Measurements from ENCODE around the gene CDCA4. TPM values are rescaled to one million over a fixed set of nuclear protein-coding genes. Genes with fewer than 3 reads are reported as not detected.

CDCA4 gene
- total and polyA plus RNA-seq, 2 donors (not counting 3 experiments of a cell fraction or from before 2014, with no cell fraction given), result 29.9 to 44.5 TPM

DNA sequence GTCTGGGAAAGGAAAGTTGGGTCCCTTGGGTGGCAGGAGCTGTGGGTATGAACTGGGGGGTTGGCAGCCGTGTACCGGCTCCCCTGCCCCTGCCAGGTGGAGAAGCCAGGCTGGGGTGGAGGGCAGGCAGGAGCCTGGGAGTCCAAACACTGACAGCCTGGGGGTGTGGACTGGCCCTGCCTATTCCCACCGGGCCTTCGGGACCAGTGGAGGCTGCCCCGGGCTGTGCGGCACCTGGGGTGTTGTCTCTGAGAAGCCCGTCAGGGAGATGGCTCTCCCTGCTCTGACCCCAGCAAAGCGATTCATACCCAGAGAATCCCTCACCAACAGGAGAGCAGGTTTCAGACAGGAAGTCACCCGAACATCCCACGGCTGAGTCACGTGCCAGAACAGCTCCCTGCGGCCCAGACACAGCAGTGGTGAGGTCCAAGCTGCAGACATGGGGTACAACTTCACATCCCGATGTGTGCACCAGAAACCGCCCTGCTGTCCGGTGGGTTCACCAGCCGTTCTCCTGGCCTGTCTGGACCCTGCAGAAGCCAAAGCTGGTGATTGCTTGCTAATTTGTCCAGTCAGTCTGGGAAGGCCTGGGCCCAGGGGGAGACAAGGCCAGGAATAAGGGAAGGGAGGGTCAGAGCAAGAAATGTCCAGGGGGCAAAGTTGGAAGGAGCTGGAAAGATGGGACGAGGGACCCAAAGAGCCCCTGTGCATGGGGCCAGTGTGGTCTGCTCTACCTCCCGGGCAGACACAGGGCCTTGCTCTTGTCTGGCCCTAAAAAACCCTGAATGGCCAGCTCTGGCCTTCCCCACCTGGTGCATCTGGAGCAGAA lies 46.5 kb upstream of the CDCA4 start:
- dilution Hi-C loops (cut with MboI; ENCODE audit: extremely low pct_ligation_motif_present, low sequenced_read_pairs), result no loop called here
- FAIRE-seq (no peak), DNase-seq (ENCODE audit: low read depth, low spot score) (no peak)
- intact Hi-C loops (cut with micrococcal nuclease), result no loop called here
- CTCF ChIA-PET, result interaction anchor here (0.7 to 2.0 kb wide), 3 partner anchors 19 to 23 kb away, joined by 3 to 5 read pairs (median 4); no protein-coding TSS in a partner anchor
- Histone ChIP-seq H3K9me3 (replicated peaks; ENCODE audit: control insufficient read depth, insufficient read depth, low read length) (no peaks in the 10 kb centered on the region), H3K79me2 (ENCODE audit: control insufficient read depth, insufficient read depth, low read length) (no peaks in the 10 kb centered on the region), H3K4me3 (replicated peaks in 1 of 3; ENCODE audit: insufficient read depth in 1 of 3, low read depth in 1 of 3, low read length in 3 of 3) (no peak overlapping the region), H4K20me1 (replicated peaks; ENCODE audit: control insufficient read depth, extremely low read depth, insufficient read depth, low read length) (no peaks in the 10 kb centered on the region), H3K27ac (ENCODE audit: insufficient read depth, low read depth, low read length) (no peak overlapping the region), H2AFZ (ENCODE audit: low read depth, low read length) (no peak overlapping the region), H3K4me2 (ENCODE audit: insufficient read depth, low read length) (no peak overlapping the region), H3K4me1 (ENCODE audit: control insufficient read depth, extremely low read depth, insufficient read depth, low read length) (no peaks in the 10 kb centered on the region), H3K9ac (replicated peaks; ENCODE audit: extremely low read depth, insufficient read depth, low read length) (no peak overlapping the region), H3K27me3 (ENCODE audit: control insufficient read depth in 2 of 2, insufficient read depth in 2 of 2, low read length in 2 of 2) (no peaks in the 10 kb centered on the region), H3K9me1 (replicated peaks; ENCODE audit: control insufficient read depth, extremely low read depth, insufficient read depth, low read length) (no peaks in the 10 kb centered on the region), H3K36me3 (ENCODE audit: control insufficient read depth in 2 of 2, extremely low read depth in 1 of 2, insufficient read depth in 2 of 2, low read length in 2 of 2) (no peaks in the 10 kb centered on the region)
- TF ChIP-seq, protein P1, sequence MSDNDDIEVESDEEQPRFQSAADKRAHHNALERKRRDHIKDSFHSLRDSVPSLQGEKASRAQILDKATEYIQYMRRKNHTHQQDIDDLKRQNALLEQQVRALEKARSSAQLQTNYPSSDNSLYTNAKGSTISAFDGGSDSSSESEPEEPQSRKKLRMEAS (IDR thresholded peaks at IDR 0.05; ENCODE audit: insufficient read depth, insufficient read length), result no peak
- TF ChIP-seq FOS (IDR thresholded peaks at IDR 0.05; ENCODE audit: borderline replicate concordance, insufficient read depth, low read length), result no peak
- no peak for TF ChIP-seq GATA2 (IDR thresholded peaks at IDR 0.05; ENCODE audit: insufficient read depth, insufficient read length, low read depth, low read length)
- no peak for TF ChIP-seq POLR2A (IDR thresholded peaks at IDR 0.05; ENCODE audit: low read depth, low read length)
- TF ChIP-seq JUN (IDR thresholded peaks at IDR 0.05; ENCODE audit: borderline replicate concordance, insufficient read depth, insufficient read length, low read depth), result no peak
- POLR2A ChIA-PET, result no interaction called here
- BruUV-seq (replicated peaks), result no TSS peak
